Measurements from ENCODE around the gene B3GAT2.

The B3GAT2 gene

DNA sequence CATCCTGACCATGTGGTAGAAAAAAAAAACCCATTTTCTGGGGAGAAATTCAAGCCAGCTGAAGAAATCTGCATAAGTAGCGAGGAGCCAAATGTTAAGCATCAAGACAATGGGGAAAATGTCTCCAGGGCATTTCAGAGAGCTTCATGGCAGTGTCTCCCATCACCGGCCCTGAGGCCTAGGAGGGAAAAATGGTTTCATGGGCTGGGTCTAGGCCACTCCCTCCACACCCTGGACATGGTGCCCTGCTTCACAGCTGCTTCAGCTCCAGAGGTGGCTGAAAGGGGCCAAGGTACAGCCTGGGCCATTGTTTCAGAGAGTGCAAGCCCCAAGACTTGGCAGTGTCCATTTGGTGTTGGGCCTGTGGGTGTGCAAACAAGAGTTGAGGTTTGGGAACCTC, 34.4 kb upstream of the B3GAT2 start:
- Histone ChIP-seq H3K27me3 (replicated peaks; ENCODE audit: control insufficient read depth, insufficient read depth, low read length) (no peaks in the 10 kb centered on the region), H3K36me3 (ENCODE audit: control insufficient read depth, insufficient read depth, low read length) (no peaks in the 10 kb centered on the region), H3K4me3 (replicated peaks; ENCODE audit: low read depth, low read length) (no peak overlapping the region)
- no peak for DNase-seq (ENCODE audit: extremely low read depth, insufficient read length)
- TF ChIP-seq, protein P1, sequence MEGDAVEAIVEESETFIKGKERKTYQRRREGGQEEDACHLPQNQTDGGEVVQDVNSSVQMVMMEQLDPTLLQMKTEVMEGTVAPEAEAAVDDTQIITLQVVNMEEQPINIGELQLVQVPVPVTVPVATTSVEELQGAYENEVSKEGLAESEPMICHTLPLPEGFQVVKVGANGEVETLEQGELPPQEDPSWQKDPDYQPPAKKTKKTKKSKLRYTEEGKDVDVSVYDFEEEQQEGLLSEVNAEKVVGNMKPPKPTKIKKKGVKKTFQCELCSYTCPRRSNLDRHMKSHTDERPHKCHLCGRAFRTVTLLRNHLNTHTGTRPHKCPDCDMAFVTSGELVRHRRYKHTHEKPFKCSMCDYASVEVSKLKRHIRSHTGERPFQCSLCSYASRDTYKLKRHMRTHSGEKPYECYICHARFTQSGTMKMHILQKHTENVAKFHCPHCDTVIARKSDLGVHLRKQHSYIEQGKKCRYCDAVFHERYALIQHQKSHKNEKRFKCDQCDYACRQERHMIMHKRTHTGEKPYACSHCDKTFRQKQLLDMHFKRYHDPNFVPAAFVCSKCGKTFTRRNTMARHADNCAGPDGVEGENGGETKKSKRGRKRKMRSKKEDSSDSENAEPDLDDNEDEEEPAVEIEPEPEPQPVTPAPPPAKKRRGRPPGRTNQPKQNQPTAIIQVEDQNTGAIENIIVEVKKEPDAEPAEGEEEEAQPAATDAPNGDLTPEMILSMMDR (IDR thresholded peaks at IDR 0.05; ENCODE audit: insufficient read depth, low read length, poor library complexity, severe bottlenecking) = no peak

DNA sequence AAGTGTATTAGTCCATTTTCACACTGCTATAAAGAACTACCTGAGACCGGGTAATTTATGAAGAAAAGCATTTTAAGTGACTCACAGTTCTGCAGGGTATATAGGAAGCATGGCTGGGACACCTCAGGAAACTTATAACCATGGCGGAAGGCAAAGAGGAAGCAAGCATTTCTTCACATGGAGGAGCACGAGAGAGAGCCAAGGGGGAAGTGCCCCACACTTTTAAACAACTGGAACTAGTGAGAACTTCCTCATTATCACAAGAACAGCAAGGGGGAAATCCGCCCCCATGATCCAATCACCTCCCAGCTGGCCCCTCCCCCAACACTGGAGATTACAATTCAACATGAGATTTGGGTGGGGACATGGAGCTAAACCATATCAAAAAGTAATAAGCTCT, 28.3 kb upstream of the B3GAT2 start:
- DNase-seq (ENCODE audit: extremely low read depth, insufficient read length) = no peak
- no peaks in the 10 kb centered on the region for H3K27me3 ChIP-seq (replicated peaks; ENCODE audit: control insufficient read depth, insufficient read depth, low read length)
- TF ChIP-seq, protein P1 (IDR thresholded peaks at IDR 0.05; ENCODE audit: insufficient read depth, low read length, poor library complexity, severe bottlenecking) = no peak
- no peak overlapping the region for H3K4me3 ChIP-seq (replicated peaks; ENCODE audit: low read depth, low read length)
- H3K36me3 ChIP-seq (ENCODE audit: control insufficient read depth, insufficient read depth, low read length) = no peaks in the 10 kb centered on the region

DNA sequence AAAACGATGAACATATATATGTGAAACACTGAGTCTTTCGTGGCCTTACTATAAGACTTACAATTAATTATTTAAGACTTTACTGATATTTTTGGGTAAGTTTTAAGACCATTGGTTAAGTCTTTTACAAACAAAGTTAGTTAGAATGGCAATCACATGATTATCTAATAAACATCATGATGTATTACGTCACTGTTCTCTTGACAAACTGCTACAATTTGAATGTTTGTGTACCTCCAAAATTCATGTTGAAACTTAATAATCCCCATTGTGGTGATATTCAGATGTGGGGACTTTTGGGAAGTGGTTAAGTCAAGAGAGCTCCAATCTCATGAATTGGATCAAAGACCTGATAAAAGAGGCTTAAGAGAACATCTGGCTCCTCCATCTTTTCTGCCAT, 25.9 kb upstream of the B3GAT2 start:
- H3K27me3 ChIP-seq (replicated peaks; ENCODE audit: control insufficient read depth, insufficient read depth, low read length) = no peaks in the 10 kb centered on the region
- H3K36me3 ChIP-seq (ENCODE audit: control insufficient read depth, insufficient read depth, low read length) = no peaks in the 10 kb centered on the region
- DNase-seq (ENCODE audit: extremely low read depth, insufficient read length) = no peak
- H3K4me3 ChIP-seq (replicated peaks; ENCODE audit: low read depth, low read length) = no peak overlapping the region
- TF ChIP-seq, protein P1 (IDR thresholded peaks at IDR 0.05; ENCODE audit: insufficient read depth, low read length, poor library complexity, severe bottlenecking) = no peak

DNA sequence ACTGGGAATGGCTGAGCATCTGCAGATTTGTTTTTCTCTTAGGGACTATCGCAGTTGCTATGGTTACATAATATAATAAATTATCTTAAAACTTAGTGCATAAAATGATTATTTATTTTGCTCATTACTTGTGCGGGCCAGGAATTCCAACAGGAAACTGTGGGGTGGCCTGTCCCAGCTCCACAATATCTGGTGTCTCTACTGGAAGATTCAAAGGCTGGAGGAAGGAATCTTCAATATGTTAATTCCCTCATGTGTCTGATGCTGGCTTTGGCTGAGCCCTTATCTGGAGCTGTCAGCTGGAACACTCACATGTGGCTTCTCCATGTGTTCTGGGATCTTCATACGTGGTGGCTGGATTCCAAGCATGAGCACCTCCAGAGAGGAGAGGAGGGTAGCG, 23.9 kb upstream of the B3GAT2 start:
- H3K27me3 ChIP-seq (replicated peaks; ENCODE audit: control insufficient read depth, insufficient read depth, low read length) = no peaks in the 10 kb centered on the region
- TF ChIP-seq, protein P1 (IDR thresholded peaks at IDR 0.05; ENCODE audit: insufficient read depth, low read length, poor library complexity, severe bottlenecking) = no peak
- no peak for DNase-seq (ENCODE audit: extremely low read depth, insufficient read length)
- H3K4me3 ChIP-seq (replicated peaks; ENCODE audit: low read depth, low read length) = no peak overlapping the region
- no peaks in the 10 kb centered on the region for H3K36me3 ChIP-seq (ENCODE audit: control insufficient read depth, insufficient read depth, low read length)

DNA sequence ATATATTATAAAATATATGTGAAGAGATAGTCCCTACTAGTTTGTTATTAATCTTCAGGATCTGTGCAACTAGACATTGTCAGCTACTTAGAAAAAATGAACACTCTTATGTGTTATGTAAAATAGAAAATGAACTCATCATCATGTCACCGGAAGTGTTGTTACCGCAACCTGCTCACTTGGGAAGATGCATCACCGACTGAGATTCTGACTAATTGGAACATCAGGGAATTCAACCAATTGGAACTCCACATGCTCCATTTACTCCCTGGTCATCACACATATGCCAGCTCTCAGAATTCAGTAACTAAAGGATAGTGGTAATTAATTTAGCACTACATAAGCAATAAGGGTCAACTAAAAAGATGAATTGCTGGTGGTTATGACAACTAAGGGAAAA, 16.7 kb upstream of the B3GAT2 start:
- Histone ChIP-seq H3K4me3 (replicated peaks; ENCODE audit: low read depth, low read length) (no peak overlapping the region), H3K36me3 (ENCODE audit: control insufficient read depth, insufficient read depth, low read length) (no peaks in the 10 kb centered on the region), H3K27me3 (replicated peaks; ENCODE audit: control insufficient read depth, insufficient read depth, low read length) (no peaks in the 10 kb centered on the region)
- TF ChIP-seq, protein P1 (IDR thresholded peaks at IDR 0.05; ENCODE audit: insufficient read depth, low read length, poor library complexity, severe bottlenecking) = no peak
- DNase-seq (ENCODE audit: extremely low read depth, insufficient read length) = no peak

DNA sequence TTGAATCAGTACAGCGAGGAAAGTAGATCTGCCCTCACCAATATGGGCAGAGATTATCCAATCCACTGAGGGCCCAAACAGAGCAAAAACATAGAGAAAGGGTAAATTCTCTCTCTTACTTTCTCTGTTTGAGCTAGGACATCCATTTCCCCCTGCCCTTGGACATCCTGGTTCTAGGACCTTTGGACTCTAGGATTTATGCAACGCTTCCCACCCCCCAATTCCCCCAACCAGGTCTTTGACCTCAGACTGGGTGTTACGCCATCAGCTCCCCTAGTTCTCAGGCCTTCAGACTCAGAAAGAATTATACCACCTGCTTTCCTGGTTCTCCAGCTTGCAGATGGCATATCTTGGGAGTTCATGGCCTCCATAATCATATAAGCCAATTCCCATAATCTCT, 10.2 kb upstream of the B3GAT2 start:
- Histone ChIP-seq H3K27me3 (replicated peaks; ENCODE audit: control insufficient read depth, insufficient read depth, low read length) (no peaks in the 10 kb centered on the region), H3K4me3 (replicated peaks; ENCODE audit: low read depth, low read length) (no peak overlapping the region), H3K36me3 (ENCODE audit: control insufficient read depth, insufficient read depth, low read length) (no peaks in the 10 kb centered on the region)
- TF ChIP-seq, protein P1 (IDR thresholded peaks at IDR 0.05; ENCODE audit: insufficient read depth, low read length, poor library complexity, severe bottlenecking) = no peak
- no peak for DNase-seq (ENCODE audit: extremely low read depth, insufficient read length)
